ENCODE data around the gene CCDC124.
"Not testable (repeated sequence)": the region's sequence is repeated elsewhere in the genome, so short reads cannot be mapped to it uniquely, and the experiment has no call there.

Gene CCDC124

DNA sequence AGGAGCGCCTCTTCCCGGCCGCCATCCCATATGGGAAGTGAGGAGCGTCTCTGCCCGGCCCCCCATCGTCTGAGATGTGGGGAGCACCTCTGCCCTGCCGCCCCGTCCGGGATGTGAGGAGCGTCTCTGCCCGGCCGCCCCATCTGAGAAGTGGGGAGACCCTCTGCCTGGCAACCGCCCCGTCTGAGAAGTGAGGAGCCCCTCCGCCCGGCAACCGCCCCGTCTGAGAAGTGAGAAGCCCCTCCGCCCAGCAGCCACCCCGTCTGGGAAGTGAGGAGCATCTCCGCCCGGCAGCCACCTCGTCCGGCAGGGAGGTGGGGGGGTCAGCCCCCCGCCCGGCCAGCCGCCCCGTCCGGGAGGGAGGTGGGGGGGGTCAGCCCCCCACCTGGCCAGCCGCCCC is 14.7 kb upstream of the CCDC124 start:
- H3K9me3 ChIP-seq (ENCODE audit: low read length); H3K36me3 ChIP-seq (ENCODE audit: insufficient read depth, low read length); H3K4me1 ChIP-seq (ENCODE audit: insufficient read depth, low read length); H3K27me3 ChIP-seq (ENCODE audit: insufficient read depth, low read length); H2AFZ ChIP-seq (ENCODE audit: low read depth, low read length); H3K4me3 ChIP-seq (ENCODE audit: low read length): not testable (repeated sequence)

DNA sequence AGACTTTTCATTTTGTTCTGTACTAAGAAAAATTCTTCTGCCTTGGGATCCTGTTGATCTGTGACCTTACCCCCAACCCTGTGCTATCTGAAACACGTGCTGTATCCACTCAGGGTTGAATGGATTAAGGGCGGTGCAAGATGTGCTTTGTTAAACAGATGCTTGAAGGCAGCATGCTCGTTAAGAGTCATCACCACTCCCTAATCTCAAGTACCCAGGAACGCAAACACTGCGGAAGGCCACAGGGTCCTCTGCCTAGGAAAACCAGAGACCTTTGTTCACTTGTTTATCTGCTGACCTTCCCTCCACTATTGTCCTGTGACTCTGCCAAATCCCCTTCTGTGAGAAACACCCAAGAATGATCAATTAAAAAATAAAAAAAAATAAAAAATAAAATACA is 13.7 kb upstream of the CCDC124 start:
- not testable (repeated sequence) for H3K9me3 ChIP-seq (ENCODE audit: low read length); H3K36me3 ChIP-seq (ENCODE audit: insufficient read depth, low read length); H3K4me3 ChIP-seq (ENCODE audit: low read length); H3K4me1 ChIP-seq (ENCODE audit: insufficient read depth, low read length); H2AFZ ChIP-seq (ENCODE audit: low read depth, low read length); H3K27me3 ChIP-seq (ENCODE audit: insufficient read depth, low read length)

DNA sequence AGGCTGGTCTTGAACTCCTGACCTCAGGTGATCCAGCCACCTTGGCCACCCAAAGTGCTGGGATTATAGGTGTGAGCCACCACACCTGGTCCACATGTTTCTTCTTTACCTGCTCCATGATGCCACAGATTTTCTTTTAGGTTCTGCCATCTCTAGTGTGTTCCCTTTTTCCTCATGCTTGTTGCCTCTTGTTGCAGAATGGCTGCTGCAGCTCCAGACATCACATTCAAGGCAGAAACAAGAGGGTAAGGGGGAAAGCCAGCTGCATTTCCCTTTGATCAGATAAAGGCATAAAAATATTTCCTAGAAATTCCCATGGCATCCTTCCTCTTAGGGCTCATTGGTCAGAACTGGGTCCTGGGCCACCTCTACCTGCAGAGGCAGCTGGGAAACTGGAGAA is 12.3 kb upstream of the CCDC124 start:
- Histone ChIP-seq H3K4me1 (ENCODE audit: insufficient read depth, low read length) (no peaks in the 10 kb centered on the region), H3K36me3 (ENCODE audit: insufficient read depth, low read length) (no peaks in the 10 kb centered on the region), H2AFZ (ENCODE audit: low read depth, low read length) (no peak overlapping the region), H3K4me3 (ENCODE audit: low read length) (no peak overlapping the region), H3K9me3 (ENCODE audit: low read length) (peaks cover 2% of the 10 kb centered on the region), H3K27me3 (ENCODE audit: insufficient read depth, low read length) (no peaks in the 10 kb centered on the region)

DNA sequence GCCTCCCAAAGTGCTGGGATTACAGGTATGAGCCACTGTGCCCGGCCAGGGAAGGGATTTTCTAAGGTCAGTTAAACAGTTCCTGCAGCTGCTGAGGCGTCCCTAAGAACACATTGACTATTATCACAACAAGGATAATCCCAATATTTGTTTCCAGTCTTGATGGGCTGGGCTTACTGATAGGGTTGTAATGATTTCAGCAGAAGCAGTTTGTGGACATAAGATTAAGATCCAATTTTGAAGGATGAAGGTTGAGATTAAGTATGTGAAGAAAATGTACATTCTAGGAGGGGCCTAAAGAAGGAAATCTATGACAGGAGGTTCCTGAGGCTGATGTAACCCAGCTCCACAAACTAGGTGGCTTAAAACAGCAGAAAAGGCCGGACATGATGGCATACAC is 10.7 kb upstream of the CCDC124 start:
- Histone ChIP-seq H2AFZ (ENCODE audit: low read depth, low read length) (no peak overlapping the region), H3K4me3 (ENCODE audit: low read length) (no peak overlapping the region), H3K27me3 (ENCODE audit: insufficient read depth, low read length) (no peaks in the 10 kb centered on the region), H3K4me1 (ENCODE audit: insufficient read depth, low read length) (no peaks in the 10 kb centered on the region), H3K36me3 (ENCODE audit: insufficient read depth, low read length) (no peaks in the 10 kb centered on the region), H3K9me3 (ENCODE audit: low read length) (peaks cover 2% of the 10 kb centered on the region)

DNA sequence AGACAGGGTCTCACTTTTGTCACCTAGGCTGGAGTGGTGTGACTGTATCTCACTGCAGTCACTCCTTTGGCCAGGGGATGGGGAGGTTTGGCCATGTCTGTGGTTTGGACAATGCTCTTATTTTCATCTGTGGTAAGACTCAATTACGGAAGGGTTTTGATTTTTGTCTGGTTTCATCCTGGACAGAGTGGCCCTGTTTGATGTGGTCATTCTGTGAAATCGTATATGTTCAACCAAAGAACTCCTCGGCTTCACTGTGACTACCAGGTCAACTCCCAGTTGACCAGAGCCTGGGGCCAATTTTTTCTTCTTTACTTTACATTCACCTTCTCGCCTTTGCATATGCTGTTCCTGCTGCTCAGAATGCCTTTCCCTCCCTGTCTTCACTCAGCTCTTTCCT is 6.8 kb upstream of the CCDC124 start:
- H2AFZ ChIP-seq (ENCODE audit: low read depth, low read length) = no peak overlapping the region
- H3K27me3 ChIP-seq (ENCODE audit: insufficient read depth, low read length) = no peaks in the 10 kb centered on the region
- H3K4me3 ChIP-seq (ENCODE audit: low read length) = no peak overlapping the region
- H3K4me1 ChIP-seq (ENCODE audit: insufficient read depth, low read length) = no peaks in the 10 kb centered on the region
- no peaks in the 10 kb centered on the region for H3K36me3 ChIP-seq (ENCODE audit: insufficient read depth, low read length)
- H3K9me3 ChIP-seq (ENCODE audit: low read length) = peaks cover 2% of the 10 kb centered on the region

DNA sequence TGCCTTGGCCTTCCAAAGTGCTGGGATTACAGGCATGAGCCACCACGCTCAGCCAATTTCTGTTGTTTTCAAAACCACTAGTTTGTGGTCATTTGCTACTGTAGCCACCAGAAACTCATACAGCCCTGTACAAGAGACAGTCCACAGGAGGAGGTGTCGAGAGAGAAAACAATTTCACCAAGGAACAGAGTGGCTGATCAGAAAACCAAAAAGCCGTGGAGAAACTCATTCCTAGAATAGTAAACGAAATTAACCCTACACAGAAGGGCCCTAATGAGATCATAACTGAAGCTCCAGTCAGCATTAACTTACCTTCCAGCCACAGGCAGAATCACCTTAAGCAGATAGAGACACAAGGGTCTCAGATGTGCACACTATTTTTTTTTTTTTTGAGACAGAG is 3.8 kb upstream of the CCDC124 start:
- Histone ChIP-seq H3K9me3 (ENCODE audit: low read length) (peaks cover 2% of the 10 kb centered on the region), H3K36me3 (ENCODE audit: insufficient read depth, low read length) (no peaks in the 10 kb centered on the region), H3K27me3 (ENCODE audit: insufficient read depth, low read length) (no peaks in the 10 kb centered on the region), H3K4me1 (ENCODE audit: insufficient read depth, low read length) (peaks cover 8% of the 10 kb centered on the region), H3K4me3 (ENCODE audit: low read length) (no peak overlapping the region), H2AFZ (ENCODE audit: low read depth, low read length) (no peak overlapping the region)

DNA sequence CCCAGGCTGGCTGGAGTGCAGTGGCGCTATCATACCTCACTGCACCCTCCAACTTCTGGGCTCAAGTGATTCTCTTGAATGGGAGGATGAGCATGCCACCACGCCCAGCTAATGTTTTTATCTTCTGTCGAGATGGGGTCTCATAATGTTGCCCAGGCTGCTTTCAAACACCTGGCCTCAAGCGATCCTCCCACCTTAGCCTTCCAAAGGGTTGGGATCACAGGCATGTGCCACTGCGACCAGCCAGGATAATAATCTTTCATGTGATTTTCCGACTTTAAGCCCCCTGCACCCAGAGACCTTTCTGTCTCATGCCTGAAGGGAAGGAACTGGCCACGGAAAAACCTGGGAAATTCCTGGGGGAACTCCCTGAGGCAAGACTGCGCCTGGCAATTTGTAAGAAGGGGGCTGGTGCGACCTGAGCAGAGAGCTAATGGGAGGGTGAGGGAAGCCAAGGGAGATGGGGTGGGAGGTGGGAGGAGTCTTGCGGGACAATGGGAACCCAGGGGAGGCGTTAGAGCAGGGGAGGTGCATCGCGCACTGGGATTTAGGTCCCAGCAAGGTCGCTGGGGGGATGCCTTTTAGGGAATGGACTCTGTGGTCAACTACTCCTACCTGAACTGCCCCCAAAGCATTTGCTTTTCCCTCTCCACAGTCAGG is 1.2 kb upstream of the CCDC124 start:
- Histone ChIP-seq H3K27me3 (ENCODE audit: insufficient read depth, low read length) (no peaks in the 10 kb centered on the region), H3K4me3 (ENCODE audit: low read length) (no peak overlapping the region), H3K4me1 (ENCODE audit: insufficient read depth, low read length) (peaks cover 8% of the 10 kb centered on the region), H2AFZ (ENCODE audit: low read depth, low read length) (no peak overlapping the region), H3K9me3 (ENCODE audit: low read length) (no peaks in the 10 kb centered on the region), H3K36me3 (ENCODE audit: insufficient read depth, low read length) (peaks cover 4% of the 10 kb centered on the region)

DNA sequence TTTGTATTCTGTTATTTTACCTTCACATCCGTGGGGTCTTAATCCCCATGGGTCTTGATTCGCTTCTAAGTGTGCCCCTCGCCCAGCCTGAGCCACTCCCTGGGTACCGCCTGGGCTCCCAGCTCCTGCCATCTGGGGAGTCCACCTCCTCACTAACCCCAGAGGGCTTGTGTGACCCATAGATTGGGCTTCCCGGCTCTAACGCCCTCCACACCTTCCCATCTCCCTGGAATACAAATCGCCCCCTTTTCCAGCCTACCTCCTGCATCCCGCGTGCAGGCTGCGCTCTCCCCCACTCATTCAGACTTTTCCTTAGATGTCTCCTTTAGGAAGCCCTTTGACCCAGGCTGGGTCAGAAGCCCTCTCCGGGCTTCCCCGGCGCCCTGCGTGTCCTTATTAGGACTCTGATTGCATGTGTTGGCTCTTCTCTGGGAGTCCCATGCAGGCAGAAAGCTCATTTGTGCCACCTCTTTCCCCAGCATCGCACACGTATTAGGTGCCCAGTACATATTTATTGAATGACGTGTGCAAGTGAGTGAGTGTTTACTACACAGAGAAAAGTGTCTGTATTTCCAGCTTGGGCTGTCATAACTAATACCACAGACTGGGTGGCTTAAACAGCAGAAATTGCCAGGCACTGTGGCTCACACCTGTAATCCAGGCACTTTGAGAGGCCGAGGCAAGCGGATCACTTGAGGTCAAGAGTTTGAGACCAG is 757 bp downstream of the CCDC124 start:
- Histone ChIP-seq H2AFZ (ENCODE audit: low read depth, low read length) (no peak overlapping the region), H3K4me3 (ENCODE audit: low read length) (peak overlapping the region; percentile 78), H3K36me3 (ENCODE audit: insufficient read depth, low read length) (peaks cover 5% of the 10 kb centered on the region), H3K27me3 (ENCODE audit: insufficient read depth, low read length) (no peaks in the 10 kb centered on the region), H3K9me3 (ENCODE audit: low read length) (no peaks in the 10 kb centered on the region), H3K4me1 (ENCODE audit: insufficient read depth, low read length) (peaks cover 8% of the 10 kb centered on the region)

DNA sequence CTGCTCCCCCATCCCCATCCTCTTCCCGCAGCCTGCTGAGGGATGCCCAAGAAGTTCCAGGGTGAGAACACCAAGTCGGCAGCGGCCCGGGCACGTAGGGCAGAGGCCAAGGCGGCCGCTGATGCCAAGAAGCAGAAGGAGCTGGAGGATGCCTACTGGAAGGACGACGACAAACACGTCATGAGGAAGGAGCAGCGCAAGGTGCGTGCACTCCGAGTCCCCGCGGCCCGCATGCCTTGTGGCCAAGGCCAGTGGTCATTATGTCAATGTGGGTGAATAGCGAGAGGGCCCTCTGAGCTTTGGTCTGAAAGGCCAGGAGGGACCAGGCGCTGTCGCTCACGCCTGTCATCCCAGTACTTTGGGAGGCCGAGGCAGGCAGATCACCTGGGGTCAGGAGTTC is 3.6 kb downstream of the CCDC124 start:
- Histone ChIP-seq H3K4me1 (ENCODE audit: insufficient read depth, low read length) (peaks cover 8% of the 10 kb centered on the region), H3K36me3 (ENCODE audit: insufficient read depth, low read length) (peaks cover 14% of the 10 kb centered on the region), H3K4me3 (ENCODE audit: low read length) (no peak overlapping the region), H2AFZ (ENCODE audit: low read depth, low read length) (no peak overlapping the region), H3K27me3 (ENCODE audit: insufficient read depth, low read length) (no peaks in the 10 kb centered on the region), H3K9me3 (ENCODE audit: low read length) (no peaks in the 10 kb centered on the region)

DNA sequence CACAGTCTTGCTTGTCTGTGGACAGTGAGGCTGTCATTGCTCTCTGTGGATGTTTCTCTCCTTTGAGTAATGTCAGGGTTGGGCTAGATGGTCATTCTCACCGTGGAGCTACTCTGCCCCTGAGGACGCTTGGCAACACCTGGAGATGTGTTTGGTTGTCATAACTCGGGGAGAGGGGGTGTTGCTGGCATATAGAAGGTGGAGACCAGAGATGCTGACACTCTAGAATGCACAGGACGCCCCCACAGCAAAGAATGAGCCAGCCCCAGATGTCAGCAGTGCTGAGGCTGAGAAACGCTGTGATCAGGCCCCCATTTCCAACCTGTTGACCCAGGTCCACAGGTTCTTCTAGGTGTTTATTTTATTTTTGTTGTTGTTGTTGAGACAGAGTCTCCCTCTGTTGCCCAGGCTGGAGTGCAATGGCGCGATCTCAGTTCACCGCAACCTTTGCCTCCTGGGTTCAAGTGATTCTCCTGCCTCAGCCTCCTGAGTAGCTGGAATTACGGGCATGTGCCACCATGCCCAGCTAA is 4.6 kb downstream of the CCDC124 start:
- H3K4me3 ChIP-seq (ENCODE audit: low read length) = no peak overlapping the region
- H3K9me3 ChIP-seq (ENCODE audit: low read length) = no peaks in the 10 kb centered on the region
- H3K27me3 ChIP-seq (ENCODE audit: insufficient read depth, low read length) = no peaks in the 10 kb centered on the region
- H2AFZ ChIP-seq (ENCODE audit: low read depth, low read length) = no peak overlapping the region
- H3K36me3 ChIP-seq (ENCODE audit: insufficient read depth, low read length) = peaks cover 21% of the 10 kb centered on the region
- peaks cover 8% of the 10 kb centered on the region for H3K4me1 ChIP-seq (ENCODE audit: insufficient read depth, low read length)

DNA sequence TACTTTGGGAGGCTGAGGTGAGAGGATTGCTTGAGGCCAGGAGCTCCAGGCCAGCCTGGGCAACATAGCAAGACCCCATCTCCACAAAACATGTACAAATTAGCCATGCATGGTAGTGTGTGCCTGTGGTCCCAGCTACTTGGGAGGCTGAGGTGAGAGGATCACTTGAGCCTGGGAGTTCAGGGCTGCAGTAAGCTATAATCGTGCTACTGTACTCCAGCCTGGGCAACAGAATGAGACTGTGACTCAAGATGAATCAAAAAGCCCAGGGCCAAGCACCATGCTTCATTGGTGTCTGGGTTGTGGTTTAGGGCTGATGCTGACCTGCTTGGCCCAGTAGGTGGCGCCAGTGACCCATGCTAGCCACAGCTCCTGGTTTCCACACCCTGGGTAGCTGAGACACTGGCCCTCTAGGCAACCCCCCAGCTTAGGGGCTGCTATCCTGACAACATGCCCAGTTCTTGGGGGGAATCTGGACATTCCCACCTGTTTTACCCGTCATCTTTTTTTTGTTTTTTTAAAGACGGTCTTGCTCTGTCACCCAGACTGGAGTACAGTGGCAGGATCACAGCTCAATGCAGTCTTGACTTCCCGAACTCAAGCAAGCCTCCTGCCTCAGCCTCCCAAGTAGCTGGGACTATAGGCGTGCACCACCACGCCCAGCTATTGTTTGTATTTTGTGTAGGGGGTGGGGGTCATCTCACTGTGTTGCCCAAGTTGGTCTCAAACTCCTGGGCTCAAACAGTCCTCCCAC is 5.5 kb downstream of the CCDC124 start:
- no peaks in the 10 kb centered on the region for H3K9me3 ChIP-seq (ENCODE audit: low read length)
- peaks cover 7% of the 10 kb centered on the region for H3K4me1 ChIP-seq (ENCODE audit: insufficient read depth, low read length)
- no peak overlapping the region for H2AFZ ChIP-seq (ENCODE audit: low read depth, low read length)
- peaks cover 24% of the 10 kb centered on the region for H3K36me3 ChIP-seq (ENCODE audit: insufficient read depth, low read length)
- H3K27me3 ChIP-seq (ENCODE audit: insufficient read depth, low read length) = no peaks in the 10 kb centered on the region
- H3K4me3 ChIP-seq (ENCODE audit: low read length) = no peak overlapping the region

DNA sequence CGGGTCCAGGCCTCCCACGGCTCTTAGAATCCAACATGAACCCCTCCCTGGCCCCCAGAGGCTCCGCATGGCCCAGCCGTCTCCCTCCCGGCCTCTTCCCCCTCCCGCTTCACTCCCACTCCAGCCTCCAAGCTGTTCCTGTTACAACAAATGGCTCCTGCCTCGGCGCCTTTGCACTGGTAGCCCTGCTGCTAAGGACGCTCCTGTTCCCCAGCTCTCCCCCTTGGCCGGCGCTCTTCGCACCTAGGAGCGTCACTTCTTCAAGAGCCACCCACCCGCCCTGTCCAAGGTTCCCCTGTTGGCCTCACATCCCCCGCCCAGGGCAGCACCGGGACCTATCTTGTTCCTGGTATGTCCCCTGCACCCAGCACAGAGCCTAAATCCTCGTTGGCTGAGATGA is 9.4 kb downstream of the CCDC124 start:
- Histone ChIP-seq H3K4me1 (ENCODE audit: insufficient read depth, low read length) (peaks cover 2% of the 10 kb centered on the region), H3K4me3 (ENCODE audit: low read length) (no peak overlapping the region), H3K36me3 (ENCODE audit: insufficient read depth, low read length) (peaks cover 27% of the 10 kb centered on the region), H3K27me3 (ENCODE audit: insufficient read depth, low read length) (no peaks in the 10 kb centered on the region), H2AFZ (ENCODE audit: low read depth, low read length) (no peak overlapping the region), H3K9me3 (ENCODE audit: low read length) (no peaks in the 10 kb centered on the region)

DNA sequence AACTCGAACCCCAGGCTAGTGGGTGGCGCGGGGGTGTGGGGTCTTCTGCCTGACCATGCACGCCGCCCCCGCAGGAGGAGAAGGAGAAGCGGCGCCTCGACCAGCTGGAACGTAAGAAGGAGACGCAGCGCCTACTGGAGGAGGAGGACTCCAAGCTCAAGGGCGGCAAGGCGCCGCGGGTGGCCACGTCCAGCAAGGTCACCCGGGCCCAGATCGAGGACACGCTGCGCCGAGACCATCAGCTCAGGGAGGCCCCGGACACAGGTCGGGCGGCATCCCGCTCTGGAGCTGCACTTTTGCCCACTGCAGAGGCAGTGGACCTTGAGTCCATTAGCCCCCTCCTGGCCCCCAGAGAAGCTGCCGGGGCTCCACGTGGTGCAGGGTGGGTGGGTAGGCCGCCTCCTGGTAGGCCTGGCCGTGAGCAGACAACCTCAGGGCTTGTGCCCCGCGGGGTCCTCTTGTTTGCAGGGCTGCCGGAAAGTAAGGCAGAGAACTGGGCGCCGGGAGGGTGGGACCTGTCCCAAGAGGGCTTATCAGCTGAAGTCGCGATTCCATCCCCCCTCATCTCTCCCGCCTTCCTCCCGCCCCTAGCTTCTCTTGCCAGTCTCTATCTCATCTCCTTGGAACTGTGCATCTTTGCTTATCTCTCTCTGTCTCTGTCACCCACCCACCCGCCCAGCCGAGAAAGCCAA is 9.9 kb downstream of the CCDC124 start:
- Histone ChIP-seq H3K9me3 (ENCODE audit: low read length) (no peaks in the 10 kb centered on the region), H2AFZ (ENCODE audit: low read depth, low read length) (no peak overlapping the region), H3K27me3 (ENCODE audit: insufficient read depth, low read length) (no peaks in the 10 kb centered on the region), H3K36me3 (ENCODE audit: insufficient read depth, low read length) (peaks cover 27% of the 10 kb centered on the region), H3K4me1 (ENCODE audit: insufficient read depth, low read length) (peaks cover 6% of the 10 kb centered on the region), H3K4me3 (ENCODE audit: low read length) (no peak overlapping the region)

Data from neuron (in vitro differentiated cells).